Endothelial cell of umbilical vein (primary cell): ENCODE data around the gene PODNL1. TPM values are rescaled to one million over a fixed set of nuclear protein-coding genes. Genes with fewer than 3 reads are reported as not detected.

ENCODE experiments used
- BruUV-seq: library from RNA; stranded (reverse); fragments of 400-500 nt; replicated peaks from 2 replicates; lab custom pipeline; 2021; lab: Mats Ljungman, UMichigan
- CTCF ChIA-PET: fragments of 300-600, 350-600 bp; sonication (Branson Sonifier 250); formaldehyde crosslinking; loops from one replicate; lab custom pipeline; 2021; ENCODE audit warnings: antibody characterized with exemption, inconsistent platforms; lab: Charles Lee
- POLR2A ChIA-PET: fragments of 300-600, 350-600 bp; sonication (Branson Sonifier 250); formaldehyde crosslinking; loops from one replicate; lab custom pipeline; 2021; ENCODE audit warnings: antibody characterized with exemption, inconsistent platforms; lab: Charles Lee
- DNase-seq: peaks from one replicate; pipeline ENCODE4 v3.0.0-alpha.2; 2011; ENCODE audit warnings: low read depth, low spot score
- FAIRE-seq: peaks from 2 replicates; lab custom pipeline; 2011; peaks lifted over from hg19 to GRCh38; lab: Jason Lieb, UNC
- H2AFZ ChIP-seq: 2 replicates; pipeline ENCODE4 v1.6.0; 2012; ENCODE audit warnings: low read depth, low read length, control low read depth, inconsistent platforms
- H3K27ac ChIP-seq: 2 replicates; pipeline ENCODE4 v1.5.1; 2011; ENCODE audit warnings: low read depth, mild to moderate bottlenecking, control low read depth, low read length, moderate library complexity; ENCODE audit not compliant: insufficient read depth
- H3K27me3 ChIP-seq, 2 experiments: 2 replicates each; pipeline versions ENCODE4 v1.6.0 to v1.6.1; 2011; ENCODE audit warnings: low read length in 2 of 2, mixed read lengths in 1 of 2; ENCODE audit not compliant: control insufficient read depth in 2 of 2, insufficient read depth in 2 of 2
- H3K36me3 ChIP-seq, 2 experiments: 2 replicates in 1 of 2; 3 replicates in 1 of 2; pipeline ENCODE4 v1.5.1; 2011; ENCODE audit warnings: low read length in 2 of 2, mild to moderate bottlenecking in 1 of 2, moderate library complexity in 1 of 2; ENCODE audit not compliant: control insufficient read depth in 2 of 2, insufficient read depth in 2 of 2; ENCODE audit errors: extremely low read depth in 1 of 2
- H3K4me1 ChIP-seq: 3 replicates; pipeline ENCODE4 v1.5.1; 2011; ENCODE audit warnings: mild to moderate bottlenecking, low read length; ENCODE audit not compliant: control insufficient read depth, insufficient read depth; ENCODE audit errors: extremely low read depth
- H3K4me2 ChIP-seq: 2 replicates; pipeline ENCODE4 v1.6.1; 2011; ENCODE audit warnings: low read length, control low read depth, mixed read lengths; ENCODE audit not compliant: insufficient read depth
- H3K4me3 ChIP-seq, 3 experiments: fragments of 200-600 bp in 1 of 3; sonication (generic), shearing (Covaris generic) in 1 of 3; replicated peaks in 1 of 3; 2 replicates each; pipeline ENCODE4 v1.5.1; 2011 to 2016; ENCODE audit warnings: control low read depth in 3 of 3, low read length in 3 of 3, mild to moderate bottlenecking in 2 of 3, inconsistent platforms in 1 of 3, low read depth in 1 of 3, moderate library complexity in 1 of 3; ENCODE audit not compliant: insufficient read depth in 1 of 3
- H3K79me2 ChIP-seq: 2 replicates; pipeline ENCODE4 v1.6.0; 2012; ENCODE audit warnings: low read length, inconsistent platforms; ENCODE audit not compliant: control insufficient read depth, insufficient read depth
- H3K9ac ChIP-seq: replicated peaks from 2 replicates; pipeline ENCODE3; 2011; ENCODE audit warnings: low read length, control low read depth; ENCODE audit not compliant: insufficient read depth; ENCODE audit errors: extremely low read depth
- H3K9me1 ChIP-seq: replicated peaks from 3 replicates; pipeline ENCODE4 v1.6.0; 2011; ENCODE audit warnings: mild to moderate bottlenecking, low read length; ENCODE audit not compliant: control insufficient read depth, insufficient read depth; ENCODE audit errors: extremely low read depth
- H3K9me3 ChIP-seq: replicated peaks from 2 replicates; pipeline ENCODE4 v1.5.1; 2012; ENCODE audit warnings: low read length, inconsistent platforms; ENCODE audit not compliant: control insufficient read depth, insufficient read depth
- H4K20me1 ChIP-seq: replicated peaks from 2 replicates; pipeline ENCODE3; 2011; ENCODE audit warnings: mild to moderate bottlenecking, low read length; ENCODE audit not compliant: control insufficient read depth, insufficient read depth; ENCODE audit errors: extremely low read depth
- CTCF ChIP-seq, 2 donors: IDR thresholded peaks; 1 replicate in 1 of 2; 2 replicates in 1 of 2; pipeline ENCODE4 v1.5.1; 2011; ENCODE audit warnings: low read length in 2 of 2, mild to moderate bottlenecking in 2 of 2, moderate library complexity in 2 of 2, control low read depth in 1 of 2, inconsistent platforms in 1 of 2, low read depth in 1 of 2; ENCODE audit not compliant: insufficient read depth in 1 of 2; ENCODE audit errors: extremely low read depth in 1 of 2
- EZH2 ChIP-seq: IDR thresholded peaks from 2 replicates; pipeline ENCODE4 v1.6.1; 2012; ENCODE audit warnings: borderline replicate concordance, low read depth, mild to moderate bottlenecking, moderate library complexity, low read length, inconsistent platforms; ENCODE audit not compliant: severe bottlenecking
- FOS ChIP-seq: IDR thresholded peaks from 2 replicates; pipeline ENCODE4 v1.6.1; 2011; ENCODE audit warnings: mild to moderate bottlenecking, low read length, moderate library complexity, borderline replicate concordance; ENCODE audit not compliant: insufficient read depth
- GATA2 ChIP-seq: IDR thresholded peaks from 2 replicates; pipeline ENCODE4 v1.7.0; 2011; ENCODE audit warnings: low read depth, mild to moderate bottlenecking, moderate library complexity, mixed read lengths, low read length; ENCODE audit not compliant: insufficient read length, insufficient read depth
- JUN ChIP-seq: IDR thresholded peaks from 2 replicates; pipeline ENCODE4 v1.6.1; 2011; ENCODE audit warnings: borderline replicate concordance, low read depth; ENCODE audit not compliant: insufficient read length, insufficient read depth
- MAX ChIP-seq: IDR thresholded peaks from 2 replicates; pipeline ENCODE4 v1.6.1; 2011; ENCODE audit not compliant: insufficient read depth, insufficient read length
- MYC ChIP-seq: IDR thresholded peaks from one replicate; pipeline ENCODE4 v1.6.1; 2011; ENCODE audit warnings: mild to moderate bottlenecking, low read depth, low read length
- POLR2A ChIP-seq: IDR thresholded peaks from 2 replicates; pipeline ENCODE4 v1.6.1; 2012; ENCODE audit warnings: low read depth, mild to moderate bottlenecking, control low read depth, low read length
- POLR2AphosphoS5 ChIP-seq: IDR thresholded peaks from 2 replicates; pipeline ENCODE4 v1.6.1; 2012; ENCODE audit warnings: low read depth, mild to moderate bottlenecking, control low read depth, low read length, moderate library complexity; ENCODE audit not compliant: insufficient read depth
- dilution Hi-C: fragments of 300-500 bp; cut with MboI; formaldehyde crosslinking; loops from one replicate; pipeline ENCODE4 v1.15.0; 2019; ENCODE audit warnings: low sequenced_read_pairs; ENCODE audit not compliant: extremely low pct_ligation_motif_present
- intact Hi-C: fragments of 100-400 bp; cut with micrococcal nuclease; formaldehyde crosslinking; loops from one replicate; pipeline ENCODE4 v1.10.0; 2022
- polyA plus RNA-seq, 4 experiments: library from polyadenylated mRNA; depleted of rRNA in 3 of 4; stranded (reverse) in 3 of 4; unstranded in 1 of 4; fragments of >200 nt; gene quantifications; 2 replicates each; pipeline versions ENCODE4 v1.2.1 to v1.2.3, GENCODE V29; 2011 to 2012; ENCODE audit warnings: missing spikeins in 1 of 4
- total RNA-seq: library from RNA; stranded (reverse); gene quantifications from 2 replicates; pipeline ENCODE4 v1.2.3, GENCODE V29; 2021

The PODNL1 gene
- total and polyA plus RNA-seq, 2 donors (not counting 3 experiments of a cell fraction or from before 2014, with no cell fraction given): 0.21 TPM; not detected in 1

- no peak for FAIRE-seq
- CTCF ChIA-PET: no interaction called here
- no peak overlapping the region for H3K9ac ChIP-seq
- no peaks in the 10 kb centered on the region for H3K79me2 ChIP-seq
- H3K9me1 ChIP-seq: no peaks in the 10 kb centered on the region
- H2AFZ ChIP-seq: no peak overlapping the region
- intact Hi-C loops: no loop called here
- no peak for DNase-seq
- peaks cover 0 to 27% of the 10 kb centered on the region in 2 experiments for H3K36me3 ChIP-seq
- H3K27ac ChIP-seq: no peak overlapping the region
- H3K4me1 ChIP-seq: no peaks in the 10 kb centered on the region
- dilution Hi-C loops: no loop called here
- TF ChIP-seq MYC (no peak), POLR2AphosphoS5 (no peak), POLR2A (no peak), FOS (no peak), MAX (no peak), CTCF (IDR thresholded peaks at IDR 0.05; ENCODE audit: extremely low read depth in 1 of 2, insufficient read depth in 1 of 2, low read depth in 1 of 2, low read length in 2 of 2) (no peak), JUN (no peak), GATA2 (no peak), EZH2 (no peak)
- POLR2A ChIA-PET: no interaction called here
- H3K9me3 ChIP-seq: no peaks in the 10 kb centered on the region
- no peaks in the 10 kb centered on the region for H4K20me1 ChIP-seq
- BruUV-seq: no TSS peak
- H3K27me3 ChIP-seq: no peaks in the 10 kb centered on the region
- H3K4me3 ChIP-seq: no peak overlapping the region
- H3K4me2 ChIP-seq: no peak overlapping the region
Measured at GRCh38 chr19:13965926-13966683, 27.9 kb upstream of the PODNL1 start.
